CD4-positive, CD25-positive, alpha-beta regulatory T cell (primary cell): Measurements from ENCODE around the gene DYNLL2. TPM values are rescaled to one million over a fixed set of nuclear protein-coding genes. Genes with fewer than 3 reads are reported as not detected.

Source experiments
- ATAC-seq, 2 donors: fragments of 150-1000 bp; cut with Tn5 transposase; one replicate each; pipeline ENCODE4 v1.10.0; 2021; ENCODE audit warnings: low read depth in 2 of 2, moderate number of reproducible peaks in 2 of 2, moderate library complexity in 1 of 2
- DNase-seq, 3 donors: peaks; one replicate each; pipeline versions ENCODE4 v3.0.0 to v3.0.0-alpha.2; 2012 to 2022; ENCODE audit warnings: mixed read lengths in 1 of 3
- H3K27ac ChIP-seq: one replicate; pipeline ENCODE4 v1.7.0; 2013; ENCODE audit warnings: mild to moderate bottlenecking, low read length; ENCODE audit not compliant: insufficient read depth, poor library complexity, severe bottlenecking
- H3K27me3 ChIP-seq: one replicate; pipeline ENCODE4 v1.7.0; 2013; ENCODE audit warnings: low read length; ENCODE audit not compliant: control insufficient read depth, insufficient read depth
- H3K36me3 ChIP-seq: one replicate; pipeline ENCODE4 v1.7.0; 2013; ENCODE audit warnings: mild to moderate bottlenecking, low read length, moderate library complexity; ENCODE audit not compliant: control insufficient read depth, insufficient read depth
- H3K4me1 ChIP-seq: 2 replicates; pipeline ENCODE4 v1.7.0; 2013; ENCODE audit warnings: mild to moderate bottlenecking, low read length; ENCODE audit not compliant: insufficient read depth, control insufficient read depth, poor library complexity, severe bottlenecking
- H3K4me3 ChIP-seq: one replicate; pipeline ENCODE4 v1.7.0; 2013; ENCODE audit warnings: low read depth, mild to moderate bottlenecking, low read length, moderate library complexity
- H3K9me3 ChIP-seq, 2 experiments: 1 replicate in 1 of 2; 2 replicates in 1 of 2; pipeline ENCODE4 v1.7.0; 2013; ENCODE audit warnings: low read length in 2 of 2, mild to moderate bottlenecking in 1 of 2, moderate library complexity in 1 of 2; ENCODE audit not compliant: control insufficient read depth in 2 of 2
- H3K27ac Mint-ChIP-seq, 3 donors: one replicate each; pipeline ENCODE4 v1.8.0; 2020 to 2022; ENCODE audit warnings: mild to moderate bottlenecking in 3 of 3, mixed read lengths in 3 of 3, moderate library complexity in 2 of 3
- H3K27me3 Mint-ChIP-seq: one replicate; pipeline ENCODE4 v1.8.0; 2022; ENCODE audit warnings: mild to moderate bottlenecking, mixed read lengths
- H3K36me3 Mint-ChIP-seq: one replicate; pipeline ENCODE4 v1.8.0; 2020; ENCODE audit warnings: mixed read lengths
- H3K4me1 Mint-ChIP-seq, 4 donors: one replicate each; pipeline ENCODE4 v1.8.0; 2020 to 2022; ENCODE audit warnings: mixed read lengths in 4 of 4, mild to moderate bottlenecking in 1 of 4
- H3K4me3 Mint-ChIP-seq, 4 donors: one replicate each; pipeline ENCODE4 v1.8.0; 2020 to 2022; ENCODE audit warnings: mild to moderate bottlenecking in 4 of 4, mixed read lengths in 4 of 4, moderate library complexity in 3 of 4
- H3K9me3 Mint-ChIP-seq, 7 donors: one replicate each; pipeline ENCODE4 v1.8.0; 2020 to 2022; ENCODE audit warnings: mixed read lengths in 7 of 7, mild to moderate bottlenecking in 3 of 7, moderate library complexity in 2 of 7
- polyA plus RNA-seq, 4 donors: library from polyadenylated mRNA; unstranded; fragments of 300-500 nt; fragmentation: Illumina TruSeq; gene quantifications; one replicate each; pipeline ENCODE4 v1.2.3, GENCODE V29; 2021
- total RNA-seq: library from RNA; stranded (reverse); gene quantifications from one replicate; pipeline ENCODE4 v1.2.3, GENCODE V29; 2022

DYNLL2 gene
- total and polyA plus RNA-seq, 5 donors from 2014 or later: 0.57 to 37.4 (median 1.1) TPM

GRCh38 chr17:58047376-58048150 lies 35.7 kb upstream of the DYNLL2 start:
- Mint-ChIP-seq H3K36me3 (no peaks in the 10 kb centered on the region), H3K4me1 (no peaks in the 10 kb centered on the region), H3K27ac (no peak overlapping the region), H3K27me3 (peaks cover 43% of the 10 kb centered on the region), H3K9me3 (peaks cover 0 to 1% (median 0%) of the 10 kb centered on the region in 7 donors), H3K4me3 (no peak overlapping the region)
- Histone ChIP-seq H3K4me3 (no peak overlapping the region), H3K27ac (no peak overlapping the region), H3K36me3 (no peaks in the 10 kb centered on the region), H3K4me1 (no peaks in the 10 kb centered on the region), H3K27me3 (peaks cover 21% of the 10 kb centered on the region), H3K9me3 (no peaks in the 10 kb centered on the region)
- ATAC-seq (no peak), DNase-seq (no peak)

DNA sequence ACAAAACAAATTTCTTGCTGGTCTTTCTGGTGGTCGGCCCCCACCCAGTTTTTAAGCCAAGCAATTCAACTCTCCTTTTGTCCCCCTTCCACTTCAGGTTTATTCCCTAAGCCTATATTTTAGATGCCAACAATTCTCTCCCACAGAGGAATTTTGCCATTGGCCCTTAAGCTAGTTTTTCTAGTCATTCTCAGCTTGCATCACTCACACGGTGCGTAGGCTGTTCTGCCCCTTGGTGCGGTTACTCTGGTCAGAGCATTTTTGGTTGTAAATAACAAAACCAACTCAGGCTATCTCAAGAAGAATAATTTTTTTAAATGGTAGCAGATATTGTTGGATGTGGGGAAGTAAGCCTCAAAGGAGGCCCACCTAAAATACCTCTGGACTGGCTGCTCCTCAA lies 33.7 kb upstream of the DYNLL2 start:
- no peaks in the 10 kb centered on the region for H3K36me3 ChIP-seq

GRCh38 chr17:58050966-58051365 lies 32.3 kb upstream of the DYNLL2 start:
- Histone ChIP-seq H3K4me3 (no peak overlapping the region), H3K27ac (no peak overlapping the region), H3K27me3 (peaks cover 6% of the 10 kb centered on the region), H3K36me3 (no peaks in the 10 kb centered on the region), H3K9me3 (no peaks in the 10 kb centered on the region), H3K4me1 (no peaks in the 10 kb centered on the region)
- Mint-ChIP-seq H3K4me1 (peaks cover 0 to 4% (median 0%) of the 10 kb centered on the region in 4 donors), H3K9me3 (peaks cover 0 to 3% (median 0%) of the 10 kb centered on the region in 7 donors), H3K27me3 (peaks cover 28% of the 10 kb centered on the region), H3K36me3 (no peaks in the 10 kb centered on the region), H3K27ac (no peak overlapping the region), H3K4me3 (no peak overlapping the region)
- ATAC-seq: no peak
- no peak for DNase-seq

More for the DNA sequence above, 33.7 kb upstream of the DYNLL2 start:
- no peak overlapping the region for H3K27ac Mint-ChIP-seq
- H3K27ac ChIP-seq: no peak overlapping the region
- no peak for ATAC-seq
- H3K27me3 ChIP-seq: peaks cover 9% of the 10 kb centered on the region
- H3K4me3 Mint-ChIP-seq: no peak overlapping the region
- no peaks in the 10 kb centered on the region for H3K36me3 Mint-ChIP-seq
- H3K4me1 Mint-ChIP-seq: peaks cover 0 to 4% (median 0%) of the 10 kb centered on the region in 4 donors
- peaks cover 0 to 3% (median 0%) of the 10 kb centered on the region in 7 donors for H3K9me3 Mint-ChIP-seq
- H3K4me3 ChIP-seq: no peak overlapping the region
- no peaks in the 10 kb centered on the region for H3K4me1 ChIP-seq
- no peaks in the 10 kb centered on the region for H3K9me3 ChIP-seq
- H3K27me3 Mint-ChIP-seq: peaks cover 31% of the 10 kb centered on the region
- DNase-seq: no peak

DNA sequence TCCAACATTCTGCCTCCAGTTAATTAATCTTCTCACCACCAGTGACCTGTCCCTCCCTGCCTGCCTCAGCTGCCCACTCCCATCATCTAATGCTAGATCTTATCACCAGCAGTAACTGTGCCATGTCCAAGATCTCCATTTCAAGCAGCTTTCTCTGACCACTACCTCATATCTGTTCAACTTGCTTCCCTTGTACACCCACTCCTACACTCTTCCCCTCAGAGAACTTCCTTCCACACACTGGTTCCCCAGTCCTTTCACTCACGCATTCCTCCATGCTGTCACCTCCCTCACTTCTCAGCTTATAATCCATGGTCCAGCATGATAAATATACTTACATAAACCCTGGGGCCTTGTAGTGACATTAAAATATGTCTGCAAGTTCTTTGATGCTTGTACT lies 31.8 kb upstream of the DYNLL2 start:
- H3K4me3 Mint-ChIP-seq: no peak overlapping the region
- no peak for DNase-seq
- no peaks in the 10 kb centered on the region for H3K9me3 ChIP-seq
- H3K27me3 ChIP-seq: peaks cover 6% of the 10 kb centered on the region
- H3K9me3 Mint-ChIP-seq: peaks cover 0 to 3% (median 0%) of the 10 kb centered on the region in 7 donors
- no peaks in the 10 kb centered on the region for H3K36me3 ChIP-seq
- ATAC-seq: no peak
- no peak overlapping the region for H3K4me3 ChIP-seq
- H3K27ac Mint-ChIP-seq: no peak overlapping the region
- H3K4me1 Mint-ChIP-seq: peaks cover 0 to 4% (median 0%) of the 10 kb centered on the region in 4 donors
- no peak overlapping the region for H3K27ac ChIP-seq
- peaks cover 28% of the 10 kb centered on the region for H3K27me3 Mint-ChIP-seq
- no peaks in the 10 kb centered on the region for H3K4me1 ChIP-seq
- no peaks in the 10 kb centered on the region for H3K36me3 Mint-ChIP-seq

DNA sequence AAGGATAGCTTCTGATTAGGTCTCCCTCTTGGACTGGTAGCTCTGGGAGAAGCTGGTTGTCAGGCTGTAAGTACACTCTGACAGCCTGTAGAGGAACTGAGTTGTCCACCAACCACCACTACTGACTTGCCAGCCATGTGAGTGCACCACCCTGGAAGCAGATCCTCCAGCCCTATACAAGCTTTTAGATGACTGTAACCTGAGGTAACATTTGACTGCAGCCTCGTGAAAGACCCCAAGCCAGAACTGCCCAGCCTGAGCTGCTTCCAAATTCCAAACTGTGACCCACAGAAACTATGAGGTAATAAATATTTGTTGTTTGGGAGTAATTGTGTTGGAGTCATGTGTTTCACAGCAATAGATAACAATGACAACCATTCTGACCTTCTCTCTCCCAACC lies 30.8 kb upstream of the DYNLL2 start:
- Histone ChIP-seq H3K9me3 (no peaks in the 10 kb centered on the region), H3K36me3 (no peaks in the 10 kb centered on the region), H3K27ac (no peak overlapping the region), H3K27me3 (peaks cover 6% of the 10 kb centered on the region), H3K4me3 (no peak overlapping the region), H3K4me1 (no peaks in the 10 kb centered on the region)
- Mint-ChIP-seq H3K36me3 (no peaks in the 10 kb centered on the region), H3K27me3 (peaks cover 28% of the 10 kb centered on the region), H3K9me3 (peaks cover 0 to 3% (median 0%) of the 10 kb centered on the region in 7 donors), H3K4me3 (no peak overlapping the region), H3K27ac (no peak overlapping the region), H3K4me1 (peaks cover 0 to 4% (median 0%) of the 10 kb centered on the region in 4 donors)
- DNase-seq (no peak), ATAC-seq (no peak)

GRCh38 chr17:58052945-58053715 lies 30.1 kb upstream of the DYNLL2 start:
- H3K27ac Mint-ChIP-seq: peak overlapping the region in 1 of 3 donors; percentile 4

GRCh38 chr17:58054641-58055040 lies 28.6 kb upstream of the DYNLL2 start:
- ATAC-seq (no peak), DNase-seq (no peak)
- Mint-ChIP-seq H3K36me3 (no peaks in the 10 kb centered on the region), H3K4me3 (no peak overlapping the region), H3K9me3 (peaks cover 0 to 3% (median 0%) of the 10 kb centered on the region in 7 donors), H3K4me1 (peaks cover 0 to 4% (median 0%) of the 10 kb centered on the region in 4 donors), H3K27ac (no peak overlapping the region), H3K27me3 (peaks cover 26% of the 10 kb centered on the region)
- H3K36me3 ChIP-seq: no peaks in the 10 kb centered on the region
- H3K9me3 ChIP-seq: no peaks in the 10 kb centered on the region
- H3K27ac ChIP-seq: no peak overlapping the region
- no peak overlapping the region for H3K4me3 ChIP-seq
- peaks cover 5% of the 10 kb centered on the region for H3K27me3 ChIP-seq
- no peaks in the 10 kb centered on the region for H3K4me1 ChIP-seq

More at GRCh38 chr17:58052945-58053715, 30.1 kb upstream of the DYNLL2 start:
- no peak overlapping the region for H3K4me3 Mint-ChIP-seq
- Histone ChIP-seq H3K36me3 (no peaks in the 10 kb centered on the region), H3K27ac (no peak overlapping the region), H3K4me3 (no peak overlapping the region), H3K27me3 (peaks cover 5% of the 10 kb centered on the region), H3K9me3 (no peaks in the 10 kb centered on the region), H3K4me1 (no peaks in the 10 kb centered on the region)
- DNase-seq (no peak), ATAC-seq (no peak)
- peaks cover 28% of the 10 kb centered on the region for H3K27me3 Mint-ChIP-seq
- no peaks in the 10 kb centered on the region for H3K36me3 Mint-ChIP-seq
- H3K4me1 Mint-ChIP-seq: peaks cover 0 to 4% (median 0%) of the 10 kb centered on the region in 4 donors
- H3K9me3 Mint-ChIP-seq: peaks cover 0 to 3% (median 0%) of the 10 kb centered on the region in 7 donors
